Endodermal cell (in vitro differentiated cells): Measurements from ENCODE around the gene GPR155. TPM values are rescaled to one million over a fixed set of nuclear protein-coding genes. Genes with fewer than 3 reads are reported as not detected.

Experiments
- DNase-seq: peaks from one replicate; pipeline ENCODE4 v3.0.0-alpha.2; 2017
- H3K27ac ChIP-seq: 2 replicates; pipeline ENCODE4 v1.5.1; 2013; ENCODE audit warnings: mild to moderate bottlenecking, low read depth, low read length, moderate library complexity
- H3K27me3 ChIP-seq: 2 replicates; pipeline ENCODE4 v1.6.1; 2013; ENCODE audit warnings: mild to moderate bottlenecking, low read length, moderate library complexity; ENCODE audit not compliant: insufficient read depth, control insufficient read depth, poor library complexity, severe bottlenecking
- H3K36me3 ChIP-seq: 2 replicates; pipeline ENCODE4 v1.7.0; 2013; ENCODE audit warnings: mild to moderate bottlenecking, low read length, moderate library complexity; ENCODE audit not compliant: control insufficient read depth, insufficient read depth
- H3K4me1 ChIP-seq: one replicate; pipeline ENCODE4 v1.7.0; 2013; ENCODE audit warnings: low read length; ENCODE audit not compliant: control insufficient read depth, insufficient read depth
- H3K4me3 ChIP-seq: 2 replicates; pipeline ENCODE4 v1.5.1; 2013; ENCODE audit warnings: mild to moderate bottlenecking, low read length, moderate library complexity
- H3K9ac ChIP-seq: 2 replicates; pipeline ENCODE4 v1.6.1; 2013; ENCODE audit warnings: mild to moderate bottlenecking, low read length, moderate library complexity; ENCODE audit not compliant: poor library complexity, severe bottlenecking; ENCODE audit errors: extremely low read depth
- H3K9me3 ChIP-seq: 2 replicates; pipeline ENCODE4 v1.6.1; 2013; ENCODE audit warnings: mild to moderate bottlenecking, low read length, moderate library complexity; ENCODE audit not compliant: control insufficient read depth
- H3K27ac Mint-ChIP-seq: 2 replicates; pipeline ENCODE4 v1.8.0; 2020; ENCODE audit warnings: mixed read lengths
- H3K27me3 Mint-ChIP-seq: 2 replicates; pipeline ENCODE4 v1.8.0; 2021; ENCODE audit warnings: mild to moderate bottlenecking, mixed read lengths; ENCODE audit not compliant: insufficient read depth
- H3K36me3 Mint-ChIP-seq: 2 replicates; pipeline ENCODE4 v1.8.0; 2020; ENCODE audit warnings: low read depth, mixed read lengths
- H3K4me1 Mint-ChIP-seq: 2 replicates; pipeline ENCODE4 v1.8.0; 2020; ENCODE audit warnings: mixed read lengths
- H3K4me3 Mint-ChIP-seq: 2 replicates; pipeline ENCODE4 v1.8.0; 2020; ENCODE audit warnings: mild to moderate bottlenecking, moderate library complexity, mixed read lengths
- H3K9me3 Mint-ChIP-seq: 2 replicates; pipeline ENCODE4 v1.8.0; 2020; ENCODE audit warnings: mild to moderate bottlenecking, mixed read lengths
- WGBS, 2 experiments: methylation state at CpG; one replicate each; pipeline versions ENCODE4 v1.1.5 to v1.1.7; 2013; ENCODE audit warnings: missing lambda C conversion rate in 2 of 2, mixed read lengths in 1 of 2; ENCODE audit not compliant: insufficient coverage in 1 of 2, insufficient read length in 1 of 2; 5-methylcytosine and 5-hydroxymethylcytosine counted together
- total RNA-seq, 2 donors: library from RNA; stranded (reverse); fragmentation: NEBNext Ultra II Directional in 1 of 2; extraction: Animal tissue kit (Norgen Biotek cat#: 25700) in 1 of 2; gene quantifications; 2 replicates in 1 of 2; 3 replicates in 1 of 2; pipeline ENCODE4 v1.2.1, GENCODE V29; 2021
- TF ChIP-seq, protein P1 (sequence below): fragments of 200-600 bp; sonication (generic); conservative IDR thresholded peaks from 2 replicates; pipeline ENCODE4 v1.5.0; 2021; ENCODE audit warnings: antibody characterized with exemption, mild to moderate bottlenecking

GPR155 gene
- total RNA-seq, 2 donors from 2014 or later, result 0.22 to 0.88 TPM

GRCh38 chr2:174511580-174512260, 24.9 kb upstream of the GPR155 start:
- Histone ChIP-seq H3K4me1 (no peaks in the 10 kb centered on the region), H3K36me3 (no peaks in the 10 kb centered on the region), H3K9ac (no peak overlapping the region), H3K4me3 (no peak overlapping the region), H3K27me3 (no peaks in the 10 kb centered on the region), H3K27ac (no peak overlapping the region), H3K9me3 (peaks cover 51% of the 10 kb centered on the region)
- 80 to 90% methylated on average over 1 to 2 of the region's 5 CpGs for WGBS, 2 experiments
- H3K27me3 Mint-ChIP-seq, result peaks cover 8% of the 10 kb centered on the region
- no peaks in the 10 kb centered on the region for H3K4me1 Mint-ChIP-seq
- peaks cover 7% of the 10 kb centered on the region for H3K36me3 Mint-ChIP-seq
- TF ChIP-seq, protein P1, sequence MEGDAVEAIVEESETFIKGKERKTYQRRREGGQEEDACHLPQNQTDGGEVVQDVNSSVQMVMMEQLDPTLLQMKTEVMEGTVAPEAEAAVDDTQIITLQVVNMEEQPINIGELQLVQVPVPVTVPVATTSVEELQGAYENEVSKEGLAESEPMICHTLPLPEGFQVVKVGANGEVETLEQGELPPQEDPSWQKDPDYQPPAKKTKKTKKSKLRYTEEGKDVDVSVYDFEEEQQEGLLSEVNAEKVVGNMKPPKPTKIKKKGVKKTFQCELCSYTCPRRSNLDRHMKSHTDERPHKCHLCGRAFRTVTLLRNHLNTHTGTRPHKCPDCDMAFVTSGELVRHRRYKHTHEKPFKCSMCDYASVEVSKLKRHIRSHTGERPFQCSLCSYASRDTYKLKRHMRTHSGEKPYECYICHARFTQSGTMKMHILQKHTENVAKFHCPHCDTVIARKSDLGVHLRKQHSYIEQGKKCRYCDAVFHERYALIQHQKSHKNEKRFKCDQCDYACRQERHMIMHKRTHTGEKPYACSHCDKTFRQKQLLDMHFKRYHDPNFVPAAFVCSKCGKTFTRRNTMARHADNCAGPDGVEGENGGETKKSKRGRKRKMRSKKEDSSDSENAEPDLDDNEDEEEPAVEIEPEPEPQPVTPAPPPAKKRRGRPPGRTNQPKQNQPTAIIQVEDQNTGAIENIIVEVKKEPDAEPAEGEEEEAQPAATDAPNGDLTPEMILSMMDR, result no peak
- peaks cover 79% of the 10 kb centered on the region for H3K9me3 Mint-ChIP-seq
- DNase-seq, result no peak
- no peak overlapping the region for H3K27ac Mint-ChIP-seq
- no peak overlapping the region for H3K4me3 Mint-ChIP-seq

GRCh38 chr2:174510583-174511189, 23.9 kb upstream of the GPR155 start:
- no peaks in the 10 kb centered on the region for H3K4me1 ChIP-seq
- H3K4me1 Mint-ChIP-seq, result no peaks in the 10 kb centered on the region
- H3K36me3 Mint-ChIP-seq, result peaks cover 7% of the 10 kb centered on the region
- H3K4me3 Mint-ChIP-seq, result no peak overlapping the region
- H3K9me3 Mint-ChIP-seq, result peaks cover 73% of the 10 kb centered on the region
- no peaks in the 10 kb centered on the region for H3K36me3 ChIP-seq
- H3K27me3 Mint-ChIP-seq, result peaks cover 4% of the 10 kb centered on the region
- H3K4me3 ChIP-seq, result peak overlapping the region; percentile 34
- WGBS, 2 experiments, result 32 to 50% methylated on average over 1 to 2 of the region's 2 CpGs
- TF ChIP-seq, protein P1, result no peak
- DNase-seq, result no peak
- no peak overlapping the region for H3K9ac ChIP-seq
- H3K27ac Mint-ChIP-seq, result no peak overlapping the region
- H3K27me3 ChIP-seq, result no peaks in the 10 kb centered on the region
- H3K27ac ChIP-seq, result no peak overlapping the region
- H3K9me3 ChIP-seq, result peaks cover 51% of the 10 kb centered on the region

DNA sequence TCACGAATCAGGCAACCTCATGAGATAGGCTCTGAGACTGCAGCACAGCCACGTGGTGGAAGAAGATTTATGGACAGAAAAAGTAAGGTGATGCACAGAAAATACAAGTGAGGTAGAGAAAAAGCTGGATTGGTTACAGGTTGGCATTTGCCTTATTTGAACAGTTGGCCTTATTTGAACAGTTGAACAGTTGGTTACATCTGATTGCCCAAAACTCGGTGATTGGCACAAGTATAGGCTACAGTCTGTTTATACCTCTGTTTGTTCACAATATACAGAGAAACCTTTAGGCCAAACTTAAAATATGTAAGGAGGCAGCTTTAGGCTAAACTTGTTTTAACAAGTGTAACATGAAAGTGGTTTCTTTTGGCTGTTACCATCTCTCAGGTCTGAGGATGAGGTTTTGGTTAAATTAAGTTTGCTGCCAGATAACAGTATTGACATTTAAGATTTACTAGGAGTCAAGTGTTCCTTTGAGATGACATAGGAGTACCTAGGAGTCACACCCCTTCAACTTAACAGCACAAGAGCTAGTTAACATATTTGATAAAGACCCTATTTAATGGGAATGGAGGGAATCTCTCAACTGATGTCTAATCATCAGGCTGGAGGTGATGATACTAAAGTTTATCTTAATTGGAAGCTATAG, 16.5 kb upstream of the GPR155 start:
- H3K9ac ChIP-seq, result no peak overlapping the region
- H3K27me3 Mint-ChIP-seq, result peaks cover 23% of the 10 kb centered on the region
- no peaks in the 10 kb centered on the region for H3K36me3 ChIP-seq
- no peak overlapping the region for H3K27ac Mint-ChIP-seq
- peaks cover 26% of the 10 kb centered on the region for H3K9me3 Mint-ChIP-seq
- H3K4me1 Mint-ChIP-seq, result peaks cover 3% of the 10 kb centered on the region
- TF ChIP-seq, protein P1, result no peak
- no peak overlapping the region for H3K4me3 Mint-ChIP-seq
- H3K9me3 ChIP-seq, result peaks cover 3% of the 10 kb centered on the region
- H3K4me3 ChIP-seq, result no peak overlapping the region
- no peaks in the 10 kb centered on the region for H3K36me3 Mint-ChIP-seq
- no peak overlapping the region for H3K27ac ChIP-seq
- 85 to 95% methylated on average over 2 to 3 of the region's 3 CpGs for WGBS, 2 experiments
- DNase-seq, result no peak
- no peaks in the 10 kb centered on the region for H3K4me1 ChIP-seq
- H3K27me3 ChIP-seq, result no peaks in the 10 kb centered on the region
